Melanocyte of skin (primary cell): ENCODE data around the gene SEPTIN3. TPM values are rescaled to one million over a fixed set of nuclear protein-coding genes. Genes with fewer than 3 reads are reported as not detected.

ENCODE experiments used
- total RNA-seq, 2 donors: library from RNA; depleted of rRNA; stranded (reverse); fragments of >200 nt; gene quantifications; 2 replicates each; pipeline ENCODE4 v1.2.3, GENCODE V29; 2012

SEPTIN3 gene
- 10 to 100 TPM in 1 of 2 donors, 1 to 10 TPM in 1; 4.3 to 18.6 TPM for total RNA-seq

GRCh38 chr22:41969110-41969646, at the start of gene SEPTIN3:
Gene SEPTIN3 (plus strand): TSS chr22:41969443. CDS start chr22:41971493, 2,050 bp downstream.

GRCh38 chr22:41946629-41947423, 22.4 kb upstream of the SEPTIN3 start, which contains the start of gene CENPM:
Gene CENPM (minus strand): TSS chr22:41947152. CDS start chr22:41947076, 76 bp downstream.

GRCh38 chr22:41951898-41952474, 17.3 kb upstream of the SEPTIN3 start, which contains the start of gene SMIM45:
Gene SMIM45 (plus strand): TSS chr22:41952150.

GRCh38 chr22:41998361-41999261, 29.4 kb downstream of the SEPTIN3 start, which contains the start of gene WBP2NL:
Gene WBP2NL (plus strand): TSS chr22:41998788. CDS start chr22:41998819, 31 bp downstream.

Other genes with a start within 250 kb of the SEPTIN3 start
- gene CCDC134, start 168.8 kb upstream of the SEPTIN3 start, total RNA-seq = 10 to 100 TPM in 1 of 2 donors, 1 to 10 TPM in 1; 9.3 to 17.0 TPM
- gene SREBF2, start 136.3 kb upstream of the SEPTIN3 start, total RNA-seq = 100 to 1,000 TPM in 1 of 2 donors, 10 to 100 TPM in 1; 89.2 to 110 TPM
- gene SHISA8, start 54.4 kb upstream of the SEPTIN3 start, total RNA-seq = not detected
- gene TNFRSF13C, start 42.6 kb upstream of the SEPTIN3 start, total RNA-seq = under 1 TPM; under 0.01 to 0.34 TPM
- 10 to 100 TPM; 24.4 to 47.3 TPM for gene CENPM, start 22.3 kb upstream of the SEPTIN3 start, total RNA-seq
- 1 to 10 TPM in 1 of 2 donors, under 1 TPM in 1; under 0.01 to 1.0 TPM for gene WBP2NL, start 29.3 kb downstream of the SEPTIN3 start, total RNA-seq
- gene NAGA, start 101.4 kb downstream of the SEPTIN3 start, total RNA-seq = 10 to 100 TPM; 36.0 to 46.8 TPM
- 1 to 10 TPM; 4.5 to 6.0 TPM for gene PHETA2, start 104.8 kb downstream of the SEPTIN3 start, total RNA-seq
- 1 to 10 TPM; 1.3 to 7.2 TPM for gene SMDT1, start 110.3 kb downstream of the SEPTIN3 start, total RNA-seq
- gene NDUFA6, start 121.3 kb downstream of the SEPTIN3 start, total RNA-seq = 10 to 100 TPM; 41.6 to 49.6 TPM
- under 1 TPM; 0.34 to 0.67 TPM for gene CYP2D6, start 161.4 kb downstream of the SEPTIN3 start, total RNA-seq